ENCODE data around the gene FAM200B. TPM values are rescaled to one million over a fixed set of nuclear protein-coding genes. Genes with fewer than 3 reads are reported as not detected.

The FAM200B gene
- total and polyA plus RNA-seq, 3 donors from 2014 or later, result 41.8 to 75.2 (median 48.9) TPM

GRCh38 chr4:15717657-15718416, 36.2 kb downstream of the FAM200B start:
- DNase-seq, result no peak
- Histone ChIP-seq H3K27me3 (no peaks in the 10 kb centered on the region), H3K27ac (no peak overlapping the region), H3K4me3 (no peak overlapping the region), H3K36me3 (ENCODE audit: low read depth, missing control alignments) (no peaks in the 10 kb centered on the region), H3K9me3 (no peaks in the 10 kb centered on the region), H3K4me1 (no peaks in the 10 kb centered on the region)
- no peak for TF ChIP-seq CTCF (IDR thresholded peaks at IDR 0.05)
- TF ChIP-seq POLR2A (IDR thresholded peaks at IDR 0.05), result no peak
- intact Hi-C loops (cut with DNase I; ENCODE audit: low total_unique reads), result no loop called here
- 66 to 75% methylated on average over 3 of the region's 3 CpGs for WGBS, 2 donors

- no peaks in the 10 kb centered on the region for H3K27me3 ChIP-seq
- TF ChIP-seq CTCF (IDR thresholded peaks at IDR 0.05), result no peak
- intact Hi-C loops (cut with DNase I; ENCODE audit: low total_unique reads), result no loop called here
- WGBS, 2 donors, result 87 to 90% methylated on average over 5 of the region's 5 CpGs
- H3K27ac ChIP-seq, result no peak overlapping the region
- H3K9me3 ChIP-seq, result no peaks in the 10 kb centered on the region
- H3K4me3 ChIP-seq, result no peak overlapping the region
- no peak for DNase-seq
- no peaks in the 10 kb centered on the region for H3K4me1 ChIP-seq
- H3K36me3 ChIP-seq (ENCODE audit: low read depth, missing control alignments), result no peaks in the 10 kb centered on the region
Observed at GRCh38 chr4:15718465-15718864, 36.8 kb downstream of the FAM200B start.

GRCh38 chr4:15718959-15719358, 37.3 kb downstream of the FAM200B start:
- Histone ChIP-seq H3K4me1 (no peaks in the 10 kb centered on the region), H3K9me3 (no peaks in the 10 kb centered on the region), H3K36me3 (ENCODE audit: low read depth, missing control alignments) (no peaks in the 10 kb centered on the region), H3K27ac (no peak overlapping the region), H3K4me3 (no peak overlapping the region), H3K27me3 (no peaks in the 10 kb centered on the region)
- 91 to 95% methylated on average over 7 of the region's 7 CpGs for WGBS, 2 donors
- intact Hi-C loops (cut with DNase I; ENCODE audit: low total_unique reads), result no loop called here
- DNase-seq, result no peak
- TF ChIP-seq POLR2A (IDR thresholded peaks at IDR 0.05) (no peak), CTCF (IDR thresholded peaks at IDR 0.05) (no peak)

GRCh38 chr4:15719506-15719905, 37.9 kb downstream of the FAM200B start:
- Histone ChIP-seq H3K9me3 (no peaks in the 10 kb centered on the region), H3K27me3 (no peaks in the 10 kb centered on the region), H3K36me3 (ENCODE audit: low read depth, missing control alignments) (no peaks in the 10 kb centered on the region), H3K4me3 (no peak overlapping the region), H3K27ac (no peak overlapping the region), H3K4me1 (no peaks in the 10 kb centered on the region)
- DNase-seq, result no peak
- intact Hi-C loops (cut with DNase I; ENCODE audit: low total_unique reads), result no loop called here
- 75 to 77% methylated on average over 4 of the region's 4 CpGs for WGBS, 2 donors
- TF ChIP-seq CTCF (IDR thresholded peaks at IDR 0.05) (no peak), POLR2A (IDR thresholded peaks at IDR 0.05) (no peak)

GRCh38 chr4:15720851-15721250, 39.2 kb downstream of the FAM200B start:
- WGBS, 2 donors, result 71 to 95% methylated on average over 2 of the region's 2 CpGs
- no peaks in the 10 kb centered on the region for H3K36me3 ChIP-seq (ENCODE audit: low read depth, missing control alignments)
- H3K4me1 ChIP-seq, result no peaks in the 10 kb centered on the region
- H3K4me3 ChIP-seq, result no peak overlapping the region
- intact Hi-C loops (cut with DNase I; ENCODE audit: low total_unique reads), result no loop called here
- TF ChIP-seq CTCF (IDR thresholded peaks at IDR 0.05) (no peak), POLR2A (IDR thresholded peaks at IDR 0.05) (no peak)
- H3K27me3 ChIP-seq, result no peaks in the 10 kb centered on the region
- no peak for DNase-seq
- no peaks in the 10 kb centered on the region for H3K9me3 ChIP-seq
- H3K27ac ChIP-seq, result no peak overlapping the region

All from testis (tissue), 3 donors.